Adrenal gland (tissue), 12 donors: Measurements from ENCODE around the gene AUTS2. TPM values are rescaled to one million over a fixed set of nuclear protein-coding genes. Genes with fewer than 3 reads are reported as not detected.

Source experiments
- DNase-seq, 7 donors: peaks; one replicate each; pipeline ENCODE4 v3.0.0-alpha.2; 2019 to 2020
- H3K27ac ChIP-seq, 5 donors: fragments of 200-600 bp; sonication (generic) in 4 of 5; 1 replicate in 3 of 5; 2 replicates in 2 of 5; pipeline versions ENCODE4 v1.5.1 to v1.8.0; 2016 to 2020; ENCODE audit warnings: mild to moderate bottlenecking in 1 of 5
- H3K27me3 ChIP-seq: fragments of 200-600 bp; 2 replicates; pipeline ENCODE4 v1.8.0; 2021
- H3K36me3 ChIP-seq, 2 donors: fragments of 200-600 bp; replicated peaks in 1 of 2; 1 replicate in 1 of 2; 2 replicates in 1 of 2; pipeline versions ENCODE4 v1.5.1 to v1.8.0; 2018 to 2022
- H3K4me1 ChIP-seq, 2 donors: fragments of 200-600 bp; replicated peaks in 1 of 2; 1 replicate in 1 of 2; 2 replicates in 1 of 2; pipeline versions ENCODE4 v1.5.1 to v1.8.0; 2018 to 2021
- H3K4me3 ChIP-seq, 4 donors: fragments of 200-600 bp; sonication (generic) in 3 of 4; one replicate each; pipeline ENCODE4 v1.5.1; 2016 to 2018
- H3K9me3 ChIP-seq, 3 donors: fragments of 200-600 bp; sonication (generic) in 1 of 3; replicated peaks in 1 of 3; 1 replicate in 2 of 3; 2 replicates in 1 of 3; pipeline versions ENCODE4 v1.5.1 to v1.8.0; 2016 to 2021
- CTCF ChIP-seq, 6 experiments: fragments of 450-650 bp in 4 of 6; fragments of 200-600 bp in 2 of 6; sonication (generic) in 1 of 6; IDR thresholded peaks; 1 replicate in 5 of 6; 2 replicates in 1 of 6; pipeline versions ENCODE4 v1.5.1 to v1.8.0; 2016 to 2021; ENCODE audit warnings: antibody characterized with exemption in 6 of 6, mild to moderate bottlenecking in 2 of 6, moderate library complexity in 1 of 6
- POLR2A ChIP-seq, 2 donors: fragments of 450-650 bp; IDR thresholded peaks; one replicate each; pipeline ENCODE4 v1.6.1; 2017; ENCODE audit warnings: antibody characterized with exemption in 2 of 2, mild to moderate bottlenecking in 2 of 2, moderate library complexity in 1 of 2
- WGBS, 4 donors: extraction: QIAGEN DNeasy Blood & Tissue Kit in 2 of 4; methylation state at CpG; one replicate each; pipeline versions ENCODE4 v1.1.5 to v1.1.7; 2013 to 2017; 5-methylcytosine and 5-hydroxymethylcytosine counted together
- intact Hi-C, 2 donors: fragments of 100-400 bp; cut with DNase I; formaldehyde crosslinking; loops; one replicate each; pipeline versions ENCODE4 v1.14.1 to v1.15.0; 2022 to 2023
- polyA plus RNA-seq, 3 donors: library from polyadenylated mRNA; stranded (reverse); fragments of 200-250 nt in 2 of 3; fragments of 350-450 nt in 1 of 3; fragmentation: Illumina TruSeq in 1 of 3; extraction: RNeasy Lipid Tissue Mini Kit (QIAGEN cat#74804) in 1 of 3; gene quantifications; one replicate each; pipeline ENCODE4 v1.2.3, GENCODE V29; 2013 to 2014
- total RNA-seq, 9 donors: library from RNA; depleted of rRNA in 4 of 9; stranded (reverse); fragments of >200 nt in 4 of 9; fragments of 120-200 nt in 1 of 9; fragmentation: NEBNext Ultra II Directional in 1 of 9; extraction: Animal tissue kit (Norgen Biotek cat#: 25700) in 1 of 9; gene quantifications; one replicate each; pipeline versions ENCODE4 v1.1.0 to v1.2.4, GENCODE V29; 2013 to 2023
- donor health status: healthy with polysubstance abuse.
- donor health status: Bipolar disorder and iron deficiency.
- donor health status: DM: yes; HTN: yes; CAD: no.
- donor health status: DM: no; HTN: no; CAD: no.
- donor health status: DM: no; HTN: no; CAD: no.
- donor health status: DM: yes; HTN: yes; CAD: no.

The AUTS2 gene
- total and polyA plus RNA-seq, 12 donors = 6.4 to 44.0 (median 15.2) TPM

- no peak for TF ChIP-seq POLR2A (IDR thresholded peaks at IDR 0.05)
- WGBS, 4 donors = 90 to 97% (median 94%) methylated on average over 4 of the region's 4 CpGs
- no peak overlapping the region for H3K4me3 ChIP-seq
- H3K36me3 ChIP-seq = no peaks in the 10 kb centered on the region
- no peak for DNase-seq
- H3K9me3 ChIP-seq = no peaks in the 10 kb centered on the region
- no peaks in the 10 kb centered on the region for H3K27me3 ChIP-seq
- intact Hi-C loops = no loop called here
- H3K27ac ChIP-seq = no peak overlapping the region
- no peaks in the 10 kb centered on the region for H3K4me1 ChIP-seq
Measured at GRCh38 chr7:70008466-70008865, 410.2 kb downstream of the AUTS2 start.

GRCh38 chr7:70014472-70015177, 416.4 kb downstream of the AUTS2 start:
- intact Hi-C loops = no loop called here
- no peaks in the 10 kb centered on the region for H3K9me3 ChIP-seq
- WGBS, 4 donors = 60 to 85% (median 74%) methylated on average over 3 of the region's 3 CpGs
- H3K27ac ChIP-seq = no peak overlapping the region
- no peak overlapping the region for H3K4me3 ChIP-seq
- no peaks in the 10 kb centered on the region for H3K27me3 ChIP-seq
- TF ChIP-seq CTCF (IDR thresholded peaks at IDR 0.05) = no peak
- TF ChIP-seq POLR2A (IDR thresholded peaks at IDR 0.05) = no peak
- no peak for DNase-seq
- no peaks in the 10 kb centered on the region for H3K36me3 ChIP-seq
- peaks cover 0 to 13% of the 10 kb centered on the region in 2 donors for H3K4me1 ChIP-seq

- TF ChIP-seq CTCF (IDR thresholded peaks at IDR 0.05) (no peak), POLR2A (IDR thresholded peaks at IDR 0.05) (no peak)
- H3K4me1 ChIP-seq = peaks cover 0 to 13% of the 10 kb centered on the region in 2 donors
- H3K36me3 ChIP-seq = no peaks in the 10 kb centered on the region
- no peaks in the 10 kb centered on the region for H3K9me3 ChIP-seq
- H3K27me3 ChIP-seq = no peaks in the 10 kb centered on the region
- intact Hi-C loops = no loop called here
- H3K4me3 ChIP-seq = no peak overlapping the region
- DNase-seq = no peak
- no peak overlapping the region for H3K27ac ChIP-seq
- 74 to 85% (median 80%) methylated on average over 1 of the region's 1 CpG for WGBS, 4 donors
Measured at GRCh38 chr7:70015353-70015752, 417.1 kb downstream of the AUTS2 start.

GRCh38 chr7:70016044-70016770, 417.9 kb downstream of the AUTS2 start:
- Histone ChIP-seq H3K36me3 (no peaks in the 10 kb centered on the region), H3K9me3 (no peaks in the 10 kb centered on the region), H3K27ac (peak overlapping the region in 1 of 5 donors; percentile 25), H3K4me3 (no peak overlapping the region), H3K4me1 (peaks cover 0 to 13% of the 10 kb centered on the region in 2 donors), H3K27me3 (no peaks in the 10 kb centered on the region)
- TF ChIP-seq POLR2A (IDR thresholded peaks at IDR 0.05) (no peak), CTCF (IDR thresholded peaks at IDR 0.05) (no peak)
- peak in 5 of 7 donors; percentile 23 to 56 (median 41) for DNase-seq
- intact Hi-C loops = no loop called here
- WGBS, 4 donors = 28 to 39% (median 35%) methylated on average over 6 of the region's 6 CpGs
